ENCODE results near the gene CACNA1A. TPM values are rescaled to one million over a fixed set of nuclear protein-coding genes. Genes with fewer than 3 reads are reported as not detected.

The CACNA1A gene
- total and polyA plus RNA-seq, 11 donors = 0.17 to 1.2 (median 0.67) TPM

DNA sequence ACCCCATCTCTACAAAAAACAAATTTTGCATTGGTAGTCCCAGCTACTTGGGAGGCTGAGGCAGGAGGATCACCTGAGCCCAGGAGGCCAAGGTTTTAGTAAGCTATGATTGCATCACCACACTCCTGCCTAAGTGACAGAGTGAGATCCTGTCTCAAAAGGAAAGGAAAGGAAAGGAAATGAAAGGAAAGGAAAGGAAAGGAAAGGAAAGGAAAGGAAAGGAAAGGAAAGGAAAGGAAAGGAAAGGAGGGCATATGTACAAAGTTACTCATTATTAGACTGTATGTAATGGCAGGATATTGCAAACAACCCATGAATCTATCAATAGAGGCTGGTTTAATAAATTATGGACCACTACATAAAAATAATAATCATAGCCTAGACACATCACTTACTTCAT, 40.8 kb upstream of the CACNA1A start:
- DNase-seq (no peak), ATAC-seq (no peak)
- Histone ChIP-seq H3K27me3 (peaks cover 0 to 37% (median 2%) of the 10 kb centered on the region in 9 donors), H3K4me1 (no peaks in the 10 kb centered on the region), H3K27ac (no peak overlapping the region), H3K9me3 (peaks cover 0 to 23% (median 3%) of the 10 kb centered on the region in 12 donors), H3K36me3 (no peaks in the 10 kb centered on the region), H3K4me3 (no peak overlapping the region)
- TF ChIP-seq, protein P1, sequence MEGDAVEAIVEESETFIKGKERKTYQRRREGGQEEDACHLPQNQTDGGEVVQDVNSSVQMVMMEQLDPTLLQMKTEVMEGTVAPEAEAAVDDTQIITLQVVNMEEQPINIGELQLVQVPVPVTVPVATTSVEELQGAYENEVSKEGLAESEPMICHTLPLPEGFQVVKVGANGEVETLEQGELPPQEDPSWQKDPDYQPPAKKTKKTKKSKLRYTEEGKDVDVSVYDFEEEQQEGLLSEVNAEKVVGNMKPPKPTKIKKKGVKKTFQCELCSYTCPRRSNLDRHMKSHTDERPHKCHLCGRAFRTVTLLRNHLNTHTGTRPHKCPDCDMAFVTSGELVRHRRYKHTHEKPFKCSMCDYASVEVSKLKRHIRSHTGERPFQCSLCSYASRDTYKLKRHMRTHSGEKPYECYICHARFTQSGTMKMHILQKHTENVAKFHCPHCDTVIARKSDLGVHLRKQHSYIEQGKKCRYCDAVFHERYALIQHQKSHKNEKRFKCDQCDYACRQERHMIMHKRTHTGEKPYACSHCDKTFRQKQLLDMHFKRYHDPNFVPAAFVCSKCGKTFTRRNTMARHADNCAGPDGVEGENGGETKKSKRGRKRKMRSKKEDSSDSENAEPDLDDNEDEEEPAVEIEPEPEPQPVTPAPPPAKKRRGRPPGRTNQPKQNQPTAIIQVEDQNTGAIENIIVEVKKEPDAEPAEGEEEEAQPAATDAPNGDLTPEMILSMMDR (IDR thresholded peaks at IDR 0.05) = no peak
- no peak for TF ChIP-seq POLR2A (IDR thresholded peaks at IDR 0.05)
- intact Hi-C loops (cut with DNase I) = no loop called here

DNA sequence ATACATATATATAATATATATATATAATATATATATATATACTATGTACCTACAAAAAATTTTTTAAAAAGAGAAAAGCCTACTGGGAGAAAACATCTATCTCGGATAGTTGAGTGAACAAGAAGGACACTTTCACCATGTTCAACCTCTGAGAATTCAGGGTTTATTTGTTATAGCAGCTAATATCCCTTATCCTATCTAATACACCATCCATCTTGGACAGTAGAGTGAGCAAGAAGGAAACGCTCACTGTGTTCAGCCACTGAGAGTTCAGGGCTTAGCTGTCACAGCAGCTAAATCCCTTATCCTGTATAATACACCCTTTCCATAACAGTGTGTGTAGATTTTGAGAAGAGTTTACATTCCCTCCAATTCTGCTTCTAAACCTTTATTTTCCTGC, 38.1 kb upstream of the CACNA1A start:
- H3K27me3 ChIP-seq = peaks cover 0 to 35% (median 5%) of the 10 kb centered on the region in 9 donors
- H3K4me3 ChIP-seq = no peak overlapping the region
- intact Hi-C loops (cut with DNase I) = no loop called here
- WGBS, 4 donors = 72 to 82% (median 79%) methylated on average over 2 of the region's 2 CpGs
- ATAC-seq (no peak), DNase-seq (no peak)
- no peaks in the 10 kb centered on the region for H3K36me3 ChIP-seq
- no peak overlapping the region for H3K27ac ChIP-seq
- TF ChIP-seq, protein P1 (IDR thresholded peaks at IDR 0.05) = no peak
- no peak for TF ChIP-seq POLR2A (IDR thresholded peaks at IDR 0.05)
- no peaks in the 10 kb centered on the region for H3K4me1 ChIP-seq
- peaks cover 0 to 25% (median 3%) of the 10 kb centered on the region in 12 donors for H3K9me3 ChIP-seq

DNA sequence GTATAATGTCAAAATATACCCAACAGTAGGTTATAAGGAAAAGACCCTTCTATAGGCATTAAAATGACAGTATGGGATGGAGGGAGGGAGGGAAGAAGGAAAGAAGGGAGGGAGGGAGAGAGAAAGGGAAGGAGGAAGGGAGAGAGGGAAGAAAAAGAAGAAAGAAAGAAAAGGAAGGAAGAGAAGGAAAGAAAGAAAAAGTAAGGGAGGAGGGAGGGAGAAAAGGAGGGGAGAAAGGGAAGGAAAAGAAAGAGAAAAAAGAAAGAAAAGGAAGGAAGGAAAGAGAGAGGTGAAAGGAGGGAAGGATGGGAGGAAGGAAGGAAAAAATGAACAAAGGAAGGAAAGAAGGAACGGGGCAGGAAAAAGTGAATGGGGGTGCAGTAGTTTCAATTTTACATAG, 35.3 kb upstream of the CACNA1A start:
- 0 to 61% (median 43%) methylated on average over 1 of the region's 1 CpG for WGBS, 4 donors
- peaks cover 0 to 28% (median 3%) of the 10 kb centered on the region in 12 donors for H3K9me3 ChIP-seq
- ATAC-seq (no peak), DNase-seq (no peak)
- H3K4me3 ChIP-seq = no peak overlapping the region
- no peak for TF ChIP-seq POLR2A (IDR thresholded peaks at IDR 0.05)
- TF ChIP-seq, protein P1 (IDR thresholded peaks at IDR 0.05) = no peak
- intact Hi-C loops (cut with DNase I) = no loop called here
- no peak overlapping the region for H3K27ac ChIP-seq
- no peaks in the 10 kb centered on the region for H3K4me1 ChIP-seq
- H3K27me3 ChIP-seq = peaks cover 0 to 29% (median 5%) of the 10 kb centered on the region in 9 donors
- no peaks in the 10 kb centered on the region for H3K36me3 ChIP-seq

DNA sequence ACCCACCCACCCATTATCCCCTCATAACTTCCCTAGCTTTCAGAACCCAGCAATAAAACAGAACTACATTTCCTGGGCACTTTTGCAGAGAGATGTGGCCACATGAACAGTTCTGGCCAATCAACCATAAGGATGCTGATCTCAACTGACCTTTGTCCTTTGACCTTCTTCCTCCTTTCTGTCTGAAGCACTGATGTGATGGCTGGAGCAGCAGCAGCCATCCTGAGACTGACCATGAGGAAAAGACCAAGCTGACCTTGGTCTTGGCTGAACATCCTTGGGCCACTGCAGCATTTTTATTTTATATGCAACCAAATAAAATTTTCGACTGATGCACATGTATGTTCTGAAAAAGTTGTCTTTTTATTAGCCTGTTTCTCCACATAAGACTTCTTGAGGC, 33.1 kb upstream of the CACNA1A start:
- Histone ChIP-seq H3K4me1 (no peaks in the 10 kb centered on the region), H3K27ac (no peak overlapping the region), H3K4me3 (no peak overlapping the region), H3K9me3 (peaks cover 0 to 14% (median 3%) of the 10 kb centered on the region in 12 donors), H3K36me3 (no peaks in the 10 kb centered on the region), H3K27me3 (peaks cover 0 to 23% (median 5%) of the 10 kb centered on the region in 9 donors)
- ATAC-seq = no peak
- 59 to 65% (median 63%) methylated on average over 1 of the region's 1 CpG for WGBS, 4 donors
- no peak for TF ChIP-seq POLR2A (IDR thresholded peaks at IDR 0.05)
- TF ChIP-seq, protein P1 (IDR thresholded peaks at IDR 0.05) = no peak
- intact Hi-C loops (cut with DNase I) = no loop called here
- DNase-seq = no peak

Measured in heart left ventricle (tissue), 16 donors.